Measurements from ENCODE around the gene ZNF512B. TPM values are rescaled to one million over a fixed set of nuclear protein-coding genes. Genes with fewer than 3 reads are reported as not detected.

Gene ZNF512B
- total RNA-seq, 1 donor from 2014 or later, result 5.2 TPM

- no peak for DNase-seq (ENCODE audit: low read depth)
- no peak for TF ChIP-seq CTCF (conservative IDR thresholded peaks at IDR 0.05; ENCODE audit: low read depth, low read length)
- no peak overlapping the region for H3K4me3 ChIP-seq (ENCODE audit: low read depth, low read length)
Observed at GRCh38 chr20:63940472-63941266, 29.1 kb downstream of the ZNF512B start.

DNA sequence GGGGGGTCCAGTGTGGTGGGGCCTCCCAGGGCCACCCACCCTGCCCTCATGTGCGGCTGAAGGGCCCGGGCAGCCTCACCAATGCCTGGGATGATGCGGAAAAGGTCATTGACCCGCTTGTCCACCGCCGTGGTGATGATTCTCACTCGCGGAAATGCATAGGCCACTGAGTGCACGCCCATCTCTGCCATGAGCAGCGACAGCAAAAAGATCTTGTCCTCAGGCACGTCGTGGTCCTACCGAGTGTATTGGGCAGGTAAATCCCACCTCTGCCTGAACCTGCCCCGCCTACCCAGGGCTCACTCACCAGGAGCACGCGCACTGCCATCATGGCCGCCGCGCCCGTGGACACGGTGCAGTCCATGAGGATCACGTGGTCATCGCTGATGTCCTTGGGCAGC is 29.7 kb downstream of the ZNF512B start:
- no peak overlapping the region for H3K4me3 ChIP-seq (ENCODE audit: low read depth, low read length)
- TF ChIP-seq CTCF (conservative IDR thresholded peaks at IDR 0.05; ENCODE audit: low read depth, low read length), result no peak

GRCh38 chr20:63939061-63939935 is 30.4 kb downstream of the ZNF512B start:
- TF ChIP-seq CTCF (conservative IDR thresholded peaks at IDR 0.05; ENCODE audit: low read depth, low read length), result no peak
- no peak for DNase-seq (ENCODE audit: low read depth)
- no peak overlapping the region for H3K4me3 ChIP-seq (ENCODE audit: low read depth, low read length)

More for the DNA sequence above, 29.7 kb downstream of the ZNF512B start:
- DNase-seq (ENCODE audit: low read depth), result no peak

DNA sequence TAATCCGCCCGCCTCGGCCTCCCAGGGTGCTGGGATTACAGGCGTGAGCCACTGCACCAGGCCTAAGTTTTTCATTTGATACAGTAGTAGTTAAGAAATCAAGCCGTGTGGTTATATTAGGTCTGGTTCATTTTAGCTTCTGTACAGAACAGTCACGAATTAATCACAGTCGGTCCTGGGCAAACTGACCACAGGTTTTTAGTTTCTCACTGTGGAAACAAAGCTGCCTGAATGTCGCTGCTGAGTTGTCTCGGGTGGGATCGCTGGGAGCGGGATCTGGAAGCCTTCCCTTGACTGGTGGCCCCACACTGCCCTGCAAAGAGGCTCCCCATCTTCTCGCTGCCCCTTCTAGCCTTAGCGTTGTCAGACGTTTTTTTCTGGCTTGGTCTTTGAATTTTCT is 32.1 kb downstream of the ZNF512B start:
- H3K4me3 ChIP-seq (ENCODE audit: low read depth, low read length), result no peak overlapping the region
- no peak for DNase-seq (ENCODE audit: low read depth)
- TF ChIP-seq CTCF (conservative IDR thresholded peaks at IDR 0.05; ENCODE audit: low read depth, low read length), result no peak

DNA sequence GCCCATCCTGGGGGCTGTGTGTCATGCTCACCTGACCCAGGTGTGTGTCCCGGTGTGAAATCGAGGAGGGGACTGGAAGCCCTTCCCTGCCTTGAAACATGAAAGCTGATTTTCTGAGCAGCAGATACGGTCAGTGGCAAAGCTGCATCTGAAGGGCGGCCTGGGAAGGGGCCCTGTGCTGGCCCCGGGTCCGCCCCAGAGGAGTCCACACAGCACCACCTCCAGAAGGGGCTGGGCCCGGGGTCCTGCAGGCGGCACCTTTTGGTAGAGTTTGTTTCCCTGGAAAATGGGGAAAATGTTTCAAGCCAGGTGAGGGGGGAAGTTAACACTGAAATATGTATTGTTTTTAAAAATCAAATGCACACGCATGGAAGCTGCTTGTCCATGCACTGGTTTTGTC is 34.3 kb downstream of the ZNF512B start:
- no peak for TF ChIP-seq CTCF (conservative IDR thresholded peaks at IDR 0.05; ENCODE audit: low read depth, low read length)
- H3K4me3 ChIP-seq (ENCODE audit: low read depth, low read length), result no peak overlapping the region
- no peak for DNase-seq (ENCODE audit: low read depth)

DNA sequence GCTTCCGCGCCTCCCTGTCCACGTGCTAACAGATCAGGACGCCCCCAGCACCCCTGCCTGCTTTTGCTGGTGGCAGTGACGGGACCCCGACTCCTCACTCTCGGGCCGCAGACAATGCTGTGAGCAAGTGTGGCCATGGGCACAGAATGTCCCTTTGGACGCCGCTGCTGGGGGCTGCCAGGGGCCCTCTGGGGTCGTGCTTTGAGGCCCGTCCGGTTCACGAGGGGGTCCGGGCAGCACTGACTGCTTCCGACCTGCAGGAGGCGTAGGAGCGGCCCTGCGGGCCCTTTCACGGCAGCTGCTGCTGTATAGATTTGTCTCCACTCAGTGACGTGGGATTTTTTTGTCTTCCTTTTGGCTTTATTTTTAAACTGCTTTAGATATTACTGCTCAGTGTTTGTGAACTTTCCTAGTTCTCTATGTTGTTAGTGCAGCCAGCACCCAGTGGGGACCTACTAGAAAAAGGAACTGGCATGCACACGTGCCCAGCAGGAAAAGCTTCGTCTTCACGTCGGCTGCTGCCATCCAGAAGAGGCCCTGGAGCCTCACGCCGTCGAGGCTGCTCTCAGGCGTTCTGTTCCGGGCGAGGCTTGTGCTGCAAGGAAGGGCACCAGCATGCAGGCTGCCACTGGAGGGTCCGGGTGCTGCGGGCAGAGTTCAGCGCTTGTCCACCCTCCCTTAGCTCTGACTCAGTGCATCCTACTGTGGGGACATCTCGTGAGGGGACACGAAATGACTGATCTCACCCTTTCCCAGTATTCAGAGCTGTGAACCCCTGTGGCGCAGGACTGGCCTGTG is 35.3 kb downstream of the ZNF512B start:
- DNase-seq (ENCODE audit: low read depth), result no peak
- peak; percentile 42 for TF ChIP-seq CTCF (conservative IDR thresholded peaks at IDR 0.05; ENCODE audit: low read depth, low read length)
- H3K4me3 ChIP-seq (ENCODE audit: low read depth, low read length), result no peak overlapping the region

Data from epithelial cell of proximal tubule (primary cell).